ENCODE results near the gene TM9SF1. TPM values are rescaled to one million over a fixed set of nuclear protein-coding genes. Genes with fewer than 3 reads are reported as not detected.

TM9SF1 gene
- total and polyA plus RNA-seq, 2 of the 13 experiments (the other 11 are each of a cell fraction or from before 2014, with no cell fraction given) = 83.2 to 110 TPM

- TF ChIP-seq MEIS2 (CRISPR knock-in tag; IDR thresholded peaks at IDR 0.05) (peak; percentile 41; the same call in 1 of the 2 replicates), HOXD1 (CRISPR knock-in tag; IDR thresholded peaks at IDR 0.05) (peak; percentile 68), ZNF282 (IDR thresholded peaks at IDR 0.05; ENCODE audit: partially characterized antibody) (no peak), SP140L (CRISPR knock-in tag; IDR thresholded peaks at IDR 0.05; ENCODE audit: borderline replicate concordance) (no peak; the same call in 1 of the 2 replicates), ZNF20 (CRISPR knock-in tag; IDR thresholded peaks at IDR 0.05) (no peak; the same call in 1 of the 2 replicates), CHD2 (IDR thresholded peaks at IDR 0.05; ENCODE audit: low read depth, low read length) (no peak), KMT2B (CRISPR knock-in tag; IDR thresholded peaks at IDR 0.05) (no peak; the same call in 1 of the 2 replicates), MAZ (IDR thresholded peaks at IDR 0.05; ENCODE audit: borderline replicate concordance, low read depth, low read length) (peak; percentile 61; the same call in 1 of the 2 replicates), MAZ (CRISPR knock-in tag; IDR thresholded peaks at IDR 0.05; ENCODE audit: low read depth) (peak; percentile 95), ZKSCAN1 (IDR thresholded peaks at IDR 0.05; ENCODE audit: low read length) (peak; percentile 26), SETDB1 (CRISPR knock-in tag; IDR thresholded peaks at IDR 0.05; ENCODE audit: borderline replicate concordance) (no peak), HDAC6 (IDR thresholded peaks at IDR 0.05; ENCODE audit: low read depth, low read length) (0 out of 2 replicates have a peak, but pooled peaks have one; percentile 33), GATAD2A (CRISPR knock-in tag; IDR thresholded peaks at IDR 0.05) (peak; percentile 0), ZNF44 (CRISPR knock-in tag; IDR thresholded peaks at IDR 0.05) (no peak; the same call in none of the 2 replicates), ZBTB49 (CRISPR knock-in tag; IDR thresholded peaks at IDR 0.05; ENCODE audit: borderline replicate concordance) (peak; percentile 5; the same call in 1 of the 2 replicates), ZNF572 (CRISPR knock-in tag; IDR thresholded peaks at IDR 0.05) (no peak), JUND (CRISPR knock-in tag; IDR thresholded peaks at IDR 0.05) (no peak), ESRRA (CRISPR knock-in tag; IDR thresholded peaks at IDR 0.05; ENCODE audit: low read depth) (peak; percentile 75; the same call in 1 of the 2 replicates)
- TF ChIP-seq, protein P1, sequence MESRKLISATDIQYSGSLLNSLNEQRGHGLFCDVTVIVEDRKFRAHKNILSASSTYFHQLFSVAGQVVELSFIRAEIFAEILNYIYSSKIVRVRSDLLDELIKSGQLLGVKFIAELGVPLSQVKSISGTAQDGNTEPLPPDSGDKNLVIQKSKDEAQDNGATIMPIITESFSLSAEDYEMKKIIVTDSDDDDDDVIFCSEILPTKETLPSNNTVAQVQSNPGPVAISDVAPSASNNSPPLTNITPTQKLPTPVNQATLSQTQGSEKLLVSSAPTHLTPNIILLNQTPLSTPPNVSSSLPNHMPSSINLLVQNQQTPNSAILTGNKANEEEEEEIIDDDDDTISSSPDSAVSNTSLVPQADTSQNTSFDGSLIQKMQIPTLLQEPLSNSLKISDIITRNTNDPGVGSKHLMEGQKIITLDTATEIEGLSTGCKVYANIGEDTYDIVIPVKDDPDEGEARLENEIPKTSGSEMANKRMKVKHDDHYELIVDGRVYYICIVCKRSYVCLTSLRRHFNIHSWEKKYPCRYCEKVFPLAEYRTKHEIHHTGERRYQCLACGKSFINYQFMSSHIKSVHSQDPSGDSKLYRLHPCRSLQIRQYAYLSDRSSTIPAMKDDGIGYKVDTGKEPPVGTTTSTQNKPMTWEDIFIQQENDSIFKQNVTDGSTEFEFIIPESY (CRISPR knock-in tag; IDR thresholded peaks at IDR 0.05) = peak; percentile 8; the same call in 1 of the 2 replicates
- TF ChIP-seq, protein P2, sequence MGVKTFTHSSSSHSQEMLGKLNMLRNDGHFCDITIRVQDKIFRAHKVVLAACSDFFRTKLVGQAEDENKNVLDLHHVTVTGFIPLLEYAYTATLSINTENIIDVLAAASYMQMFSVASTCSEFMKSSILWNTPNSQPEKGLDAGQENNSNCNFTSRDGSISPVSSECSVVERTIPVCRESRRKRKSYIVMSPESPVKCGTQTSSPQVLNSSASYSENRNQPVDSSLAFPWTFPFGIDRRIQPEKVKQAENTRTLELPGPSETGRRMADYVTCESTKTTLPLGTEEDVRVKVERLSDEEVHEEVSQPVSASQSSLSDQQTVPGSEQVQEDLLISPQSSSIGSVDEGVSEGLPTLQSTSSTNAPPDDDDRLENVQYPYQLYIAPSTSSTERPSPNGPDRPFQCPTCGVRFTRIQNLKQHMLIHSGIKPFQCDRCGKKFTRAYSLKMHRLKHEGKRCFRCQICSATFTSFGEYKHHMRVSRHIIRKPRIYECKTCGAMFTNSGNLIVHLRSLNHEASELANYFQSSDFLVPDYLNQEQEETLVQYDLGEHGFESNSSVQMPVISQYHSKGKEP (CRISPR knock-in tag; IDR thresholded peaks at IDR 0.05) = 0 out of 2 replicates have a peak, but pooled peaks have one; percentile 33
- TF ChIP-seq, protein P3, sequence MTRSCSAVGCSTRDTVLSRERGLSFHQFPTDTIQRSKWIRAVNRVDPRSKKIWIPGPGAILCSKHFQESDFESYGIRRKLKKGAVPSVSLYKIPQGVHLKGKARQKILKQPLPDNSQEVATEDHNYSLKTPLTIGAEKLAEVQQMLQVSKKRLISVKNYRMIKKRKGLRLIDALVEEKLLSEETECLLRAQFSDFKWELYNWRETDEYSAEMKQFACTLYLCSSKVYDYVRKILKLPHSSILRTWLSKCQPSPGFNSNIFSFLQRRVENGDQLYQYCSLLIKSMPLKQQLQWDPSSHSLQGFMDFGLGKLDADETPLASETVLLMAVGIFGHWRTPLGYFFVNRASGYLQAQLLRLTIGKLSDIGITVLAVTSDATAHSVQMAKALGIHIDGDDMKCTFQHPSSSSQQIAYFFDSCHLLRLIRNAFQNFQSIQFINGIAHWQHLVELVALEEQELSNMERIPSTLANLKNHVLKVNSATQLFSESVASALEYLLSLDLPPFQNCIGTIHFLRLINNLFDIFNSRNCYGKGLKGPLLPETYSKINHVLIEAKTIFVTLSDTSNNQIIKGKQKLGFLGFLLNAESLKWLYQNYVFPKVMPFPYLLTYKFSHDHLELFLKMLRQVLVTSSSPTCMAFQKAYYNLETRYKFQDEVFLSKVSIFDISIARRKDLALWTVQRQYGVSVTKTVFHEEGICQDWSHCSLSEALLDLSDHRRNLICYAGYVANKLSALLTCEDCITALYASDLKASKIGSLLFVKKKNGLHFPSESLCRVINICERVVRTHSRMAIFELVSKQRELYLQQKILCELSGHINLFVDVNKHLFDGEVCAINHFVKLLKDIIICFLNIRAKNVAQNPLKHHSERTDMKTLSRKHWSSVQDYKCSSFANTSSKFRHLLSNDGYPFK (CRISPR knock-in tag; IDR thresholded peaks at IDR 0.05; ENCODE audit: borderline replicate concordance) = peak; percentile 93
Observed at GRCh38 chr14:24141097-24141880, 54.0 kb downstream of the TM9SF1 start, which contains the start of gene EMC9 (continued).
